ENCODE measurements around the gene SEC24B. TPM values are rescaled to one million over a fixed set of nuclear protein-coding genes. Genes with fewer than 3 reads are reported as not detected.

SEC24B gene
- total RNA-seq, 1 donor from 2014 or later = 40.3 TPM

DNA sequence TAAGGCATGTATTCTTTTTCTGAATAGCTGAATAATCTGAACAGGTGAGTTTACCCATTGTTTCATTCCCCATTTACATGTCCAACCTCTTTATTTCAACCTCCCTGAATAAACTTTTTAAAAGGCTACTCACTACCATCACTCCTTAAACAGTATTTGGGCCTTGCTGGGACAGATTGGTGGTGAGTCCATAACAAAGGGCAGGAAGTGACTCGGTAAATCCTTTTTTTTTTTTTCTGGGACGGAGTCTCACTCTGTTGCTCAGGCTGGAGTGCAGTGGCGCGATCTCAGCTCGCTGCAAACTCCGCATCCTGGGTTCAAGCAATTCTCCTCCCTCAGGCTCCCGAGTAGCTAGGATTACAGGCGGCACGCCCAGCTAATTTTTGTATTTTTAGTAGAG is 23.4 kb upstream of the SEC24B start:
- DNase-seq (ENCODE audit: low spot score, unreplicated experiment) = no peak
- TF ChIP-seq, protein P1, sequence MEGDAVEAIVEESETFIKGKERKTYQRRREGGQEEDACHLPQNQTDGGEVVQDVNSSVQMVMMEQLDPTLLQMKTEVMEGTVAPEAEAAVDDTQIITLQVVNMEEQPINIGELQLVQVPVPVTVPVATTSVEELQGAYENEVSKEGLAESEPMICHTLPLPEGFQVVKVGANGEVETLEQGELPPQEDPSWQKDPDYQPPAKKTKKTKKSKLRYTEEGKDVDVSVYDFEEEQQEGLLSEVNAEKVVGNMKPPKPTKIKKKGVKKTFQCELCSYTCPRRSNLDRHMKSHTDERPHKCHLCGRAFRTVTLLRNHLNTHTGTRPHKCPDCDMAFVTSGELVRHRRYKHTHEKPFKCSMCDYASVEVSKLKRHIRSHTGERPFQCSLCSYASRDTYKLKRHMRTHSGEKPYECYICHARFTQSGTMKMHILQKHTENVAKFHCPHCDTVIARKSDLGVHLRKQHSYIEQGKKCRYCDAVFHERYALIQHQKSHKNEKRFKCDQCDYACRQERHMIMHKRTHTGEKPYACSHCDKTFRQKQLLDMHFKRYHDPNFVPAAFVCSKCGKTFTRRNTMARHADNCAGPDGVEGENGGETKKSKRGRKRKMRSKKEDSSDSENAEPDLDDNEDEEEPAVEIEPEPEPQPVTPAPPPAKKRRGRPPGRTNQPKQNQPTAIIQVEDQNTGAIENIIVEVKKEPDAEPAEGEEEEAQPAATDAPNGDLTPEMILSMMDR (IDR thresholded peaks at IDR 0.05; ENCODE audit: unreplicated experiment) = no peak
- H3K36me3 Mint-ChIP-seq (ENCODE audit: insufficient read depth) = no peaks in the 10 kb centered on the region
- H3K4me1 Mint-ChIP-seq (ENCODE audit: low read depth) = no peaks in the 10 kb centered on the region
- no peaks in the 10 kb centered on the region for H3K27me3 Mint-ChIP-seq
- H3K27ac Mint-ChIP-seq = no peak overlapping the region
- no peak overlapping the region for H3K4me3 Mint-ChIP-seq (ENCODE audit: low read depth)
- H3K9me3 Mint-ChIP-seq (ENCODE audit: low read depth) = no peaks in the 10 kb centered on the region

DNA sequence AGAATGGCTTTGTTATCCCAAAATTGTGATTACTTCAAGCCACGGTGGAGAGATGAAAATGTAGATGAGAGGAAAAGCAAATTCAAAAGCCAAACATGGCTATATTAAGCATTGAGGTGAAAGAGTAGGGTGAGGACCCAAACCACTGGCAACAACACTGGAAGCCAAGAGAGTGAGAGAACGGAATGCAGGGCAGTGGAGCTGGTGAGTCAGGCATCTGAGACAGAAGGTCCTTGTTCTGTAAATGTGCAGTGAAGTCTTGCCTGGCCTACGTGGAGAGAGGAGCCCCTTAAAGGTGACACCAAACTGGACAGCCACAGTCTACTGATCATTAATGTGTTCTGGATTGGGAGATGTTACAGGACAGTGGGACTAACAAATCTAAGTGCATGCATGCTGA is 22.8 kb upstream of the SEC24B start:
- no peak overlapping the region for H3K27ac Mint-ChIP-seq
- DNase-seq (ENCODE audit: low spot score, unreplicated experiment) = no peak
- no peaks in the 10 kb centered on the region for H3K9me3 Mint-ChIP-seq (ENCODE audit: low read depth)

DNA sequence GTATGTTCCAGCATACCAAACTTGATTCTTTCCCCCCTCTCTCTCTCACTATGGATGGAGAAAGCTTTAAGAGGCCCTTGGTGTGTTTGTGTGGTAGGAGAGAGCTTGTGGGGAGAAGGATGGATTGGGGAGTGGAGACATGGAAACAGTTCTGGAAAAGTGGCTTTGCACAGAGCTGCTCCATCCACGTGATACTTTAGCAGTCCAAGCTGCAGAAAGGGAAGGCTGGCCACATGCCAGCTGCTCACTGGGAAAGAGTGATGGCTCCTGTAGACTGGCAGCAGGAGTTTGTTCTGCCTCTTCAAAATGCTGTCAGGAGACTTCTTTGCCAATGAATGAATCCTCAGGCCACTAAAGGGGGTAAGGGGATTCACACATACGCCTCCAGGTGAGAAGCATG is 21.7 kb upstream of the SEC24B start:
- TF ChIP-seq, protein P1 (IDR thresholded peaks at IDR 0.05; ENCODE audit: unreplicated experiment) = no peak
- H3K27me3 Mint-ChIP-seq = no peaks in the 10 kb centered on the region
- H3K4me1 Mint-ChIP-seq (ENCODE audit: low read depth) = no peaks in the 10 kb centered on the region
- H3K9me3 Mint-ChIP-seq (ENCODE audit: low read depth) = no peaks in the 10 kb centered on the region
- no peak overlapping the region for H3K4me3 Mint-ChIP-seq (ENCODE audit: low read depth)
- H3K27ac Mint-ChIP-seq = no peak overlapping the region
- no peak for DNase-seq (ENCODE audit: low spot score, unreplicated experiment)
- no peaks in the 10 kb centered on the region for H3K36me3 Mint-ChIP-seq (ENCODE audit: insufficient read depth)

More for the DNA sequence above, 22.8 kb upstream of the SEC24B start:
- Mint-ChIP-seq H3K4me3 (ENCODE audit: low read depth) (no peak overlapping the region), H3K4me1 (ENCODE audit: low read depth) (no peaks in the 10 kb centered on the region), H3K36me3 (ENCODE audit: insufficient read depth) (no peaks in the 10 kb centered on the region), H3K27me3 (no peaks in the 10 kb centered on the region)
- TF ChIP-seq, protein P1 (IDR thresholded peaks at IDR 0.05; ENCODE audit: unreplicated experiment) = no peak

DNA sequence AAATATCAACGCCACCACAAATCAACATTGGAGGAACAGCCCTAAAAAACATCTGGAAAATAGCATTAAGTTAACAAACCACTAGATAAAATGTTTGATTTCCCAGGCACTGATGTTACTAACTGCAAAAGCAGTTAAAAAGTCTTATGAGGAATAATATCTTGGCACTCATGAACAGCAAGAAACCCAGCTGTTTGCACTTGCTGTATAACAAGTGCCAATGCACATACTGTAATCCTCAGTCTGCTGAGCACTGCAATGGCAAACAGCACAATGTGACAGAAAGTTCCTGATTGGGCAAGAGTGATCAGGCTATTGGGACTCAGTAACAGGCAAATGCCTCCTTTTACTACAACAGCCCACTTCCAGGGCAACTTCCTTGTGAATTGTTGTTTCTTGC is 20.8 kb upstream of the SEC24B start:
- Mint-ChIP-seq H3K4me1 (ENCODE audit: low read depth) (no peaks in the 10 kb centered on the region), H3K4me3 (ENCODE audit: low read depth) (no peak overlapping the region), H3K36me3 (ENCODE audit: insufficient read depth) (no peaks in the 10 kb centered on the region), H3K27ac (no peak overlapping the region), H3K9me3 (ENCODE audit: low read depth) (no peaks in the 10 kb centered on the region), H3K27me3 (no peaks in the 10 kb centered on the region)
- TF ChIP-seq, protein P1 (IDR thresholded peaks at IDR 0.05; ENCODE audit: unreplicated experiment) = no peak
- no peak for DNase-seq (ENCODE audit: low spot score, unreplicated experiment)

DNA sequence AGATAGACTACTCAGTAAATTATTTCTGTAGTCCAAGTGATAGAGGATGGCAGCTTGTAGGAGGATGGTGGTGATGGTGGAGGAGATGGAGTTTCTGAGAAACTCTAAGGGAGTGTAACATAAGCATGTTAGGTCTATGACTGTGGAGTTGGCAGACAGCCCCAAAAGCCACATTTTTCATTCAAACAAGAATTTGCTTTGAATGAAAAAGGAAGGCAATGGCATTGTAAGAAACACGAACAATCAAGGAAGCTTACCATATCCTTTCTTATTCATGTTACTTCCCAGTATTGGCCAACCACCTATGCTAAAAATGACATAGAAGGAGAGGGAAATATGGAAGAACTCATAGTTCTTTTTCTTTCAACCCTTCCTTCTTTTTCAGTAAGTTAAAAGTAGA is 18.7 kb upstream of the SEC24B start:
- TF ChIP-seq, protein P1 (IDR thresholded peaks at IDR 0.05; ENCODE audit: unreplicated experiment) = no peak
- Mint-ChIP-seq H3K4me3 (ENCODE audit: low read depth) (no peak overlapping the region), H3K27me3 (peaks cover 3% of the 10 kb centered on the region), H3K9me3 (ENCODE audit: low read depth) (no peaks in the 10 kb centered on the region), H3K27ac (no peak overlapping the region), H3K36me3 (ENCODE audit: insufficient read depth) (no peaks in the 10 kb centered on the region), H3K4me1 (ENCODE audit: low read depth) (peaks cover 6% of the 10 kb centered on the region)
- DNase-seq (ENCODE audit: low spot score, unreplicated experiment) = no peak

Measured in progenitor cell of endocrine pancreas (in vitro differentiated cells).